HL-60 (cell line): ENCODE measurements around the gene MDM1.

ENCODE experiments used
- DNase-seq, 2 experiments: peaks; one replicate each; pipeline ENCODE4 v3.0.0-alpha.2; 2010 to 2020; ENCODE audit warnings: low read depth in 1 of 2, low spot score in 1 of 2
- H3K27ac ChIP-seq: fragments of 250-450 bp; sonication (Bioruptor Pico); replicated peaks from 2 replicates; pipeline ENCODE4 v1.5.1; 2020; ENCODE audit warnings: mild to moderate bottlenecking, moderate library complexity
- H3K27me3 ChIP-seq: fragments of 250-450 bp; sonication (Bioruptor Pico); 2 replicates; pipeline ENCODE4 v1.5.1; 2021; ENCODE audit warnings: mild to moderate bottlenecking, moderate library complexity; ENCODE audit not compliant: insufficient read depth, poor library complexity, severe bottlenecking
- H3K4me3 ChIP-seq: replicated peaks from 2 replicates; pipeline ENCODE4 v1.5.1; 2011; ENCODE audit warnings: mild to moderate bottlenecking, control low read depth, low read length; ENCODE audit not compliant: insufficient read depth
- GABPA ChIP-seq: IDR thresholded peaks from 2 replicates; pipeline ENCODE4 v1.6.1; 2012; ENCODE audit warnings: low read depth
- POLR2AphosphoS5 ChIP-seq: IDR thresholded peaks from 2 replicates; pipeline ENCODE4 v1.6.1; 2012; ENCODE audit warnings: low read depth
- SPI1 ChIP-seq: IDR thresholded peaks from 2 replicates; pipeline ENCODE4 v1.6.1; 2012; ENCODE audit warnings: low read depth, mild to moderate bottlenecking, borderline replicate concordance
- TF ChIP-seq, protein P1 (sequence below): IDR thresholded peaks from one replicate; pipeline ENCODE4 v1.5.1; 2011; ENCODE audit warnings: low read length, control low read depth, inconsistent platforms; ENCODE audit not compliant: insufficient read depth
- TF ChIP-seq, protein P2 (sequence below): IDR thresholded peaks from 2 replicates; pipeline ENCODE4 v1.6.1; 2012; ENCODE audit warnings: low read depth; ENCODE audit not compliant: insufficient replicate concordance

MDM1 gene

GRCh38 chr12:68324531-68324930, 7.6 kb downstream of the MDM1 start:
- Histone ChIP-seq H3K27me3 (no peaks in the 10 kb centered on the region), H3K27ac (no peak overlapping the region), H3K4me3 (no peak overlapping the region)
- DNase-seq: no peak
- no peak for TF ChIP-seq SPI1
- no peak for TF ChIP-seq GABPA
- TF ChIP-seq POLR2AphosphoS5: no peak
- TF ChIP-seq, protein P1, sequence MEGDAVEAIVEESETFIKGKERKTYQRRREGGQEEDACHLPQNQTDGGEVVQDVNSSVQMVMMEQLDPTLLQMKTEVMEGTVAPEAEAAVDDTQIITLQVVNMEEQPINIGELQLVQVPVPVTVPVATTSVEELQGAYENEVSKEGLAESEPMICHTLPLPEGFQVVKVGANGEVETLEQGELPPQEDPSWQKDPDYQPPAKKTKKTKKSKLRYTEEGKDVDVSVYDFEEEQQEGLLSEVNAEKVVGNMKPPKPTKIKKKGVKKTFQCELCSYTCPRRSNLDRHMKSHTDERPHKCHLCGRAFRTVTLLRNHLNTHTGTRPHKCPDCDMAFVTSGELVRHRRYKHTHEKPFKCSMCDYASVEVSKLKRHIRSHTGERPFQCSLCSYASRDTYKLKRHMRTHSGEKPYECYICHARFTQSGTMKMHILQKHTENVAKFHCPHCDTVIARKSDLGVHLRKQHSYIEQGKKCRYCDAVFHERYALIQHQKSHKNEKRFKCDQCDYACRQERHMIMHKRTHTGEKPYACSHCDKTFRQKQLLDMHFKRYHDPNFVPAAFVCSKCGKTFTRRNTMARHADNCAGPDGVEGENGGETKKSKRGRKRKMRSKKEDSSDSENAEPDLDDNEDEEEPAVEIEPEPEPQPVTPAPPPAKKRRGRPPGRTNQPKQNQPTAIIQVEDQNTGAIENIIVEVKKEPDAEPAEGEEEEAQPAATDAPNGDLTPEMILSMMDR: no peak
- TF ChIP-seq, protein P2, sequence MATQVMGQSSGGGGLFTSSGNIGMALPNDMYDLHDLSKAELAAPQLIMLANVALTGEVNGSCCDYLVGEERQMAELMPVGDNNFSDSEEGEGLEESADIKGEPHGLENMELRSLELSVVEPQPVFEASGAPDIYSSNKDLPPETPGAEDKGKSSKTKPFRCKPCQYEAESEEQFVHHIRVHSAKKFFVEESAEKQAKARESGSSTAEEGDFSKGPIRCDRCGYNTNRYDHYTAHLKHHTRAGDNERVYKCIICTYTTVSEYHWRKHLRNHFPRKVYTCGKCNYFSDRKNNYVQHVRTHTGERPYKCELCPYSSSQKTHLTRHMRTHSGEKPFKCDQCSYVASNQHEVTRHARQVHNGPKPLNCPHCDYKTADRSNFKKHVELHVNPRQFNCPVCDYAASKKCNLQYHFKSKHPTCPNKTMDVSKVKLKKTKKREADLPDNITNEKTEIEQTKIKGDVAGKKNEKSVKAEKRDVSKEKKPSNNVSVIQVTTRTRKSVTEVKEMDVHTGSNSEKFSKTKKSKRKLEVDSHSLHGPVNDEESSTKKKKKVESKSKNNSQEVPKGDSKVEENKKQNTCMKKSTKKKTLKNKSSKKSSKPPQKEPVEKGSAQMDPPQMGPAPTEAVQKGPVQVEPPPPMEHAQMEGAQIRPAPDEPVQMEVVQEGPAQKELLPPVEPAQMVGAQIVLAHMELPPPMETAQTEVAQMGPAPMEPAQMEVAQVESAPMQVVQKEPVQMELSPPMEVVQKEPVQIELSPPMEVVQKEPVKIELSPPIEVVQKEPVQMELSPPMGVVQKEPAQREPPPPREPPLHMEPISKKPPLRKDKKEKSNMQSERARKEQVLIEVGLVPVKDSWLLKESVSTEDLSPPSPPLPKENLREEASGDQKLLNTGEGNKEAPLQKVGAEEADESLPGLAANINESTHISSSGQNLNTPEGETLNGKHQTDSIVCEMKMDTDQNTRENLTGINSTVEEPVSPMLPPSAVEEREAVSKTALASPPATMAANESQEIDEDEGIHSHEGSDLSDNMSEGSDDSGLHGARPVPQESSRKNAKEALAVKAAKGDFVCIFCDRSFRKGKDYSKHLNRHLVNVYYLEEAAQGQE: no peak

DNA sequence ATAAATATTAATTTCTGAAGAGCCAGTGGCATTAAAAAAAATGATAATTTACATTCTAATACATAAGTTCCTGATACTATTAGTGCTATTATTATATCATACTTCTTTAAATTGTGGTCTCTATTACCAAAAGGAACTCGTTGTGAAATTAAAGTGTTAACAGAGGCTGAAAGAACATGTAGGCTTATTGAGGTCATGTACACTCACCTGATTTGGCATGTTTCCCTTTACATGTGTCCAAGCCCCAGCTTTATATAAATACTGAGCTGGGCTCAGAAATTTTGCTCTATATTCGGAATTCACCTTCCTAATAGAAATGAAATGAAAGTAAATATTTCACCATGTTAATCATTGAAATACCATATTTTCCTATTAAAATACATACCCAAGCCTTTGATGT, 11.0 kb downstream of the MDM1 start:
- no peak for TF ChIP-seq POLR2AphosphoS5
- TF ChIP-seq SPI1: no peak
- TF ChIP-seq, protein P2: no peak
- TF ChIP-seq GABPA: no peak
- TF ChIP-seq, protein P1: no peak
- DNase-seq: no peak
- Histone ChIP-seq H3K27ac (no peak overlapping the region), H3K4me3 (no peak overlapping the region), H3K27me3 (no peaks in the 10 kb centered on the region)

GRCh38 chr12:68319988-68320623, 12.1 kb downstream of the MDM1 start:
- H3K27ac ChIP-seq: no peak overlapping the region
- TF ChIP-seq GABPA (no peak), SPI1 (no peak), POLR2AphosphoS5 (no peak)
- TF ChIP-seq, protein P2: no peak
- TF ChIP-seq, protein P1: no peak
- no peak for DNase-seq
- no peak overlapping the region for H3K4me3 ChIP-seq
- no peaks in the 10 kb centered on the region for H3K27me3 ChIP-seq
